Left ventricle myocardium inferior (tissue), 1 donor: ENCODE measurements around the gene DMGDH. TPM values are rescaled to one million over a fixed set of nuclear protein-coding genes. Genes with fewer than 3 reads are reported as not detected.
"Not testable (repeated sequence)": the region's sequence is repeated elsewhere in the genome, so short reads cannot be mapped to it uniquely, and the experiment has no call there.

ENCODE experiments used
- DNase-seq: peaks from one replicate; pipeline ENCODE4 v3.0.0-alpha.2; 2020
- H3K27ac ChIP-seq: fragments of 200-600 bp; replicated peaks from 2 replicates; pipeline ENCODE4 v1.8.0; 2021
- H3K27me3 ChIP-seq: fragments of 200-600 bp; 2 replicates; pipeline ENCODE4 v1.8.0; 2021; ENCODE audit warnings: low read depth
- H3K36me3 ChIP-seq: fragments of 200-600 bp; 2 replicates; pipeline ENCODE4 v1.8.0; 2021
- H3K4me1 ChIP-seq: fragments of 200-600 bp; 2 replicates; pipeline ENCODE4 v1.8.0; 2021
- H3K4me3 ChIP-seq: fragments of 200-600 bp; 2 replicates; pipeline ENCODE4 v1.8.0; 2021; ENCODE audit warnings: mild to moderate bottlenecking, moderate library complexity
- H3K9me3 ChIP-seq: fragments of 200-600 bp; replicated peaks from 2 replicates; pipeline ENCODE4 v1.8.0; 2021
- intact Hi-C: fragments of 100-400 bp; cut with micrococcal nuclease; formaldehyde crosslinking; loops from one replicate; pipeline ENCODE4 v1.11.0; 2022
- total RNA-seq: library from RNA; stranded (reverse); fragmentation: NEBNext Ultra II Directional; extraction: Animal tissue kit (Norgen Biotek cat#: 25700); gene quantifications from one replicate; pipeline ENCODE4 v1.2.1, GENCODE V29; 2021
- TF ChIP-seq, protein P1 (sequence below): fragments of 200-600 bp; IDR thresholded peaks from 2 replicates; pipeline ENCODE4 v1.8.0; 2021; ENCODE audit warnings: antibody characterized with exemption, mild to moderate bottlenecking, borderline replicate concordance
- donor health status: DM: no; HTN: yes; CAD: no; lungs with severe emphysema.

Gene DMGDH
- total RNA-seq, 1 donor from 2014 or later = 2.4 TPM

DNA sequence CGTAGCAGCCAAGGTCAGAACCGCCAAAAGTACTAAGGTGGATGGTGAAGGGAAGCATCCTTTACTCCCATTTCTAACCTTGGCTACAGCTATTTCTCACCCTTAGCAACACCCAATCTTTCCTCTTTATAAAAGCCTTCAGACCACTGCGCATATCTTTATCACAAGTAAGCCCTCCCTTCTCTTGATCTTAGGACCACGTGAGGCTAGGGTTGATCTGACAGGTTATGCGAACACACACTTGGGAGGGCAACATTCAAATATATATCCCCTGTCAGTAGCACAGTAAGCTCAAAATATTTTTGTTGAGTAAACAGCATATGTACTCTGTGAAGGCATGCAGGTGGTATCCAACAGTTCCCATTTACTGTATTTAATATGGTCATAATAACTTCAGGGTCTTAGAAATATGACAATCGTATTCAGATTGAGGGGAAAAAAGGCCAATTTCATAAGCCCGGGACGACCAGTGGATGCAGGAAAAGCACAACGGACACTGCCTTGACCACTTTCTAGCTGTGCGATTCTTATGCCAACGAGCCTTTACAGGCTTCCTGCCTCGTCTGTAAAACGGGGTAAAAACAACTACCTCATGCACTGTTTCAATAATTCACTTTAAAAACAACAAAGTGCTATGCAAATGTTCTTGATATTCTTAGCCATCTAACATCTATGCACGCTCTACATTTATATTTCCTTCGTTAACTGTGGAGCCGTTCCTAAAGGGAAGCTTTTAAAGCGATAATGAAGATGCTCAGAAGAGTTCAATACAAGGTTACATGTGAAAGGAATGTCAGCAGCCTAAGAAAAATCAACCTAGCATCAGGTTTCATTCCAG lies 85.7 kb downstream of the DMGDH start:
- Histone ChIP-seq H3K27me3 (no peaks in the 10 kb centered on the region), H3K4me3 (peak overlapping the region; percentile 82), H3K4me1 (peaks cover 25% of the 10 kb centered on the region), H3K36me3 (no peaks in the 10 kb centered on the region), H3K27ac (peak overlapping the region; percentile 99), H3K9me3 (no peaks in the 10 kb centered on the region)
- TF ChIP-seq, protein P1, sequence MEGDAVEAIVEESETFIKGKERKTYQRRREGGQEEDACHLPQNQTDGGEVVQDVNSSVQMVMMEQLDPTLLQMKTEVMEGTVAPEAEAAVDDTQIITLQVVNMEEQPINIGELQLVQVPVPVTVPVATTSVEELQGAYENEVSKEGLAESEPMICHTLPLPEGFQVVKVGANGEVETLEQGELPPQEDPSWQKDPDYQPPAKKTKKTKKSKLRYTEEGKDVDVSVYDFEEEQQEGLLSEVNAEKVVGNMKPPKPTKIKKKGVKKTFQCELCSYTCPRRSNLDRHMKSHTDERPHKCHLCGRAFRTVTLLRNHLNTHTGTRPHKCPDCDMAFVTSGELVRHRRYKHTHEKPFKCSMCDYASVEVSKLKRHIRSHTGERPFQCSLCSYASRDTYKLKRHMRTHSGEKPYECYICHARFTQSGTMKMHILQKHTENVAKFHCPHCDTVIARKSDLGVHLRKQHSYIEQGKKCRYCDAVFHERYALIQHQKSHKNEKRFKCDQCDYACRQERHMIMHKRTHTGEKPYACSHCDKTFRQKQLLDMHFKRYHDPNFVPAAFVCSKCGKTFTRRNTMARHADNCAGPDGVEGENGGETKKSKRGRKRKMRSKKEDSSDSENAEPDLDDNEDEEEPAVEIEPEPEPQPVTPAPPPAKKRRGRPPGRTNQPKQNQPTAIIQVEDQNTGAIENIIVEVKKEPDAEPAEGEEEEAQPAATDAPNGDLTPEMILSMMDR = no peak
- intact Hi-C loops = no loop called here
- DNase-seq = no peak

DNA sequence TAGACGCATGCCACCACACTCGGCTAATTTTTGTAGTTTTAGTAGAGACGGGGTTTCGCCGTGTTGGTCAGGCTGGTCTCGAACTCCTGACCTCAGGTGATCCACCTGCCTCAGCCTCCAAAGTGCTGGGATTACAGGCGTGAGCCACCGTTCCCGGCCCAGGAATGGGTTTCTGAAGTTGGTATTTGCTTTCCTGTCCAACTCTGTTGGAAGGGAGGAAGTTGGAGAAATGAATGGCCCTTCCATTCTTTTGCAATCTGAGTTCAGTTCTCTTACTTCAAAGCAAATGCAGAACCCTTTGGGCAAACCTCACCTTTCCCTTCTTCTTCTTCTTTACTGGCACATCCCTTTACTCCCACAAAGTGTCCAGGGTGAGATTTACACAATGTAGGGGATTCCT lies 86.3 kb downstream of the DMGDH start:
- H3K27ac ChIP-seq, H3K36me3 ChIP-seq, intact Hi-C loops, H3K4me3 ChIP-seq, DNase-seq, H3K9me3 ChIP-seq, H3K27me3 ChIP-seq: not testable (repeated sequence)
- peaks cover 25% of the 10 kb centered on the region for H3K4me1 ChIP-seq

DNA sequence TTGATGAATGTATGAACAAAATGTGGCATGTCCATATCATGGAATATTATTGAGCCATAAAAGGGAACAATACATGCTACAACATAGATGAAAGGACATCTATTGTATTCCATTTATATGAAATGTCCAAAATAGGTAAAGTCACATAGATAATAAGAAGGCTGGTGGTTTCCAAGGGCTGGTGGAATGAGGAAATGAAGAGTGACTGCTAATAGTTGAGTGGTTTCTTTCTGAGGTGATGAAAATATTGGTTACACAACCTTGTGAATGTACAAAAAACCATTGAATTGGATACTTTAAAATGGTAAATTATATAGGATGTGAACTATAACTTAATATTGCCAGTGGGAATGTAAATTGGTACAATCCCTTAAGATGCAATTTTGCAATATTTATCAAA lies 89.6 kb downstream of the DMGDH start:
- H3K9me3 ChIP-seq = no peaks in the 10 kb centered on the region
- no peak overlapping the region for H3K4me3 ChIP-seq
- no peak for DNase-seq
- H3K27me3 ChIP-seq = no peaks in the 10 kb centered on the region
- H3K36me3 ChIP-seq = no peaks in the 10 kb centered on the region
- TF ChIP-seq, protein P1 = no peak
- intact Hi-C loops = no loop called here
- peaks cover 10% of the 10 kb centered on the region for H3K4me1 ChIP-seq
- no peak overlapping the region for H3K27ac ChIP-seq

DNA sequence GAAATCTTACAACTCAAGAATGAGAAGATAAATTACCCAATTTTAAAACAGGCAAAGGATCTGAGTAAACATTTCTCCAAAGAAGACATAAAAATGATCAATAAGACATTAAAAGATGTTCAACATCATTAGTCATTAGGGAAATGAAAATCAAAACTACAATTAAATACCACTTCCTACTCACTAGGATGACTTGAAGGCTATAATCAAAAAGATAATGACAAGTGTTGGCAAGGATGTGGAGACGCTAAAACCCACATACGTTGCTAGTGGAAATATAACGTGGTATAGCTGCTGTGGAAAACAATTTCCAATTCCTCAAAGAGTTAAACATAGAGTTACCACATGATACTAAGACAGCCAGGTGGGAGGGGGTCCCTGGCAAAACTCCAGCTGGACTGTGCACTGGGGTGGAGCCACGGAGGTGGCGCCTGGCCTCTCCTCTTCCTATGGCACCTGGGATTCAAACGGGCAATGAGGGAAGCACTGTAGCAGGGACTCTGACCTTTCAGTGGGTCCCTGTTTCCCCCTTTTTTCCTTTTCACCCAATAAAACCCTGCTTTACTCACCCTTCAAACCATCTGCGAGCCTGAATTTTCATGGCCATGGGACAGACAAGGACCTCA lies 90.2 kb downstream of the DMGDH start:
- no peaks in the 10 kb centered on the region for H3K9me3 ChIP-seq
- no peaks in the 10 kb centered on the region for H3K36me3 ChIP-seq
- no peaks in the 10 kb centered on the region for H3K27me3 ChIP-seq
- H3K4me1 ChIP-seq = peaks cover 12% of the 10 kb centered on the region
- intact Hi-C loops = no loop called here
- TF ChIP-seq, protein P1 = no peak
- no peak overlapping the region for H3K4me3 ChIP-seq
- no peak overlapping the region for H3K27ac ChIP-seq
- no peak for DNase-seq

DNA sequence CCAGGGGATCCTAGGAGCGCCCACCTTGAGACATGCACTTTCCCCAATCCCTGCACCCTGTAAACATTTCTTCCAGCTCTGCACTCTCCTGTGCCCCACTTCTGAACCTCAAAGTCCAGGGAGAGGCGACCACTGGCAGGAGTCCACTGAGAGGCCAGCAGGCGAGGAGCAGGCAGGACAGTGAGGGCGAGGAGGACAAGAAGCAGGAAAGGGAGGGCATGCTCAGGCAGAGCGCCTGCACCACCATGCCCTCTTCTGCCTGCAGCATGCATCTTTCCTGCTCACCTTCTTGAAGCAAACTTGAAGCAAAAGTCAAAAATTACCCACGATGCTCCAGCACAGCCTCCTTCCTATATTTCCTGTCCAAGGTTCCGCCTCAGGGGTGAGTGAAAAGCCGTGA lies 94.4 kb downstream of the DMGDH start:
- intact Hi-C loops = no loop called here
- Histone ChIP-seq H3K36me3 (no peaks in the 10 kb centered on the region), H3K27ac (no peak overlapping the region), H3K4me3 (no peak overlapping the region), H3K27me3 (no peaks in the 10 kb centered on the region), H3K4me1 (peaks cover 28% of the 10 kb centered on the region), H3K9me3 (no peaks in the 10 kb centered on the region)
- TF ChIP-seq, protein P1 = no peak
- no peak for DNase-seq

DNA sequence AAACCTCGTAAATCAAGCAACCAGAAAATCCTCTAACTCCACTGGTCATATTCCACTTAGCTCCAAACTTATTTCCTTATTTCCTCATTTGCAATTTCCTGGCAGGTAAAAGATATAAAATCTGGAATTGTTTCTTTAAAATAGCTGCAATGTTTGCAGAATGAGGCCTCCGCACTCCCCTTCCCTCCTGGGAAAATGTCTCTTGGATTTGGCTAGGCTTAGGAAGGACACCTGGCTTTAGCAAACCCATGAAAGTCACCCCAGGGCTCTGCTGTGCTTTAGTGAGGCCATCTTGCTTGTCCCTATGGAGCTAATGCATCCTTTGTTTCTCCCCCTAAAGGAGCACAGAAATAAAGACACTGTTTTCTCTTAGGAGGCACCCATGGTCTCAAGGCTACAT lies 94.9 kb downstream of the DMGDH start:
- no peaks in the 10 kb centered on the region for H3K36me3 ChIP-seq
- no peaks in the 10 kb centered on the region for H3K9me3 ChIP-seq
- no peak overlapping the region for H3K4me3 ChIP-seq
- no peaks in the 10 kb centered on the region for H3K27me3 ChIP-seq
- DNase-seq = no peak
- H3K4me1 ChIP-seq = peaks cover 28% of the 10 kb centered on the region
- intact Hi-C loops = no loop called here
- TF ChIP-seq, protein P1 = no peak
- H3K27ac ChIP-seq = peak overlapping the region; percentile 13
